GM12891 (cell line): ENCODE measurements around the gene FGD5.

Experiments
- PAX5 ChIP-seq: IDR thresholded peaks from 2 replicates; pipeline ENCODE4 v1.6.1; 2011; ENCODE audit warnings: low read length, moderate library complexity, mild to moderate bottlenecking; ENCODE audit not compliant: insufficient read depth, severe bottlenecking
- POLR2A ChIP-seq: IDR thresholded peaks from 2 replicates; pipeline ENCODE4 v1.6.1; 2011; ENCODE audit warnings: low read depth, low read length, control low read depth
- POLR2AphosphoS5 ChIP-seq: IDR thresholded peaks from 2 replicates; pipeline ENCODE4 v1.6.1; 2011; ENCODE audit warnings: low read depth, low read length, control low read depth
- POU2F2 ChIP-seq: IDR thresholded peaks from 2 replicates; pipeline ENCODE4 v1.6.1; 2011; ENCODE audit warnings: low read depth, mild to moderate bottlenecking, control low read depth, low read length, moderate library complexity
- SPI1 ChIP-seq: IDR thresholded peaks from 2 replicates; pipeline ENCODE4 v1.6.1; 2011; ENCODE audit warnings: low read depth, low read length, control low read depth
- TAF1 ChIP-seq: IDR thresholded peaks from 2 replicates; pipeline ENCODE4 v1.6.1; 2011; ENCODE audit warnings: low read depth, low read length, control low read depth

DNA sequence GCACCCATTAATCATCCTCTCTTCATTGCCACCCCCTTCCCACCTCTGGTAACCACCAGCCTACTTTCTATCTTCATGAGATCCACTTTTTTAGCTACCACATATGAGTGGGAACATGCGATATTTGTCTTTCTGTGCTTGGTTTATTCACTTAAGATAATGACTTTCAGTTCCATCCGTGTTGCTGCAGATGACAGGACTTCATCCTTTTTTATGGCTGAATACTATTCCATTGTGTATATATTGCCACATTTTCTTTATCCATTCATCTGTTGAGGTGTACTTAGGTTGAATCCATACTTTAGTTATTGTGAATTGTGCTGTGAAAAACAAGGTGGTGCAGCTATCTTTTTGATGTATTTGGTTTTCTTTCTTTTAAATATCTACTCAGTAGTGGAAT is 75.3 kb downstream of the FGD5 start:
- TF ChIP-seq POLR2AphosphoS5, result no peak
- no peak for TF ChIP-seq POLR2A
- TF ChIP-seq PAX5, result no peak
- no peak for TF ChIP-seq TAF1
- no peak for TF ChIP-seq SPI1
- TF ChIP-seq POU2F2, result no peak
